Measurements from ENCODE around the gene HPCAL1. TPM values are rescaled to one million over a fixed set of nuclear protein-coding genes. Genes with fewer than 3 reads are reported as not detected.
"Not testable (repeated sequence)": the region's sequence is repeated elsewhere in the genome, so short reads cannot be mapped to it uniquely, and the experiment has no call there.

HPCAL1 gene
- total RNA-seq, 1 experiment from 2014 or later = 5.0 TPM

DNA sequence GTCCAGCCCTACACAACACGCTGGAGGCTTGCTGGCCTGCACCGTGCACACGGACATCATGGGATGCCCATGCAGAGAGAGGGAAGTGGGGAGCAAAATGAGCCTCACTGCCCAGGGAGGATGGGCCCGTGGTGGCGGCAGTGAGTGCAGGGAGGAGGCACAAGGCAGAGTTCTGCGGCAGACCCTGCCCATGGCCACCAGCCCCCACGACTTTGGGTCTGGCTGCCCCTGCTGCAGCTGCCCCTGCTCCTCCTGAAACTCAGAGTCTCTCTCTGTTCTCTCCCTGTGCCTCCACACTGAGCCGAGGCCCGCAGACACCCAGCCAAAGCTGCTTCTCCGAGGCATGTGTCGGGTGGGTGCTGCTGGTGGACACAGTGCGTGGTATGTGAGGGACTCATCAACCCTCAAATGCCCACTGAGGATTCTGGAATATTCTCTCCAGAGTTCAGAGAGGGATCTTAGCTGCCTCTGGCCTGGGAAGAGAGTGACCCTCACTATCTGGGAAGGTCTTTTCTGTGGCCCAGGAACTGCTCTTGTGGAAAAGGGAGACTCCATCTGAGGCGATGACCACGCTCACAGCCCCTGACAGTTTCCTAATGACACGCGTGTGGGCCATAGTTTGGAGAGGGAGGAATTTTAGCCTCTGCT is 45.1 kb upstream of the HPCAL1 start:
- H4K20me1 ChIP-seq (ENCODE audit: insufficient read depth, low read depth, low read length) = no peaks in the 10 kb centered on the region
- no peaks in the 10 kb centered on the region for H3K9me3 ChIP-seq (ENCODE audit: low read length)
- no peak overlapping the region for H3K9ac ChIP-seq (ENCODE audit: low read length)
- H3K79me2 ChIP-seq (ENCODE audit: low read length) = no peaks in the 10 kb centered on the region
- DNase-seq = no peak
- H3K36me3 ChIP-seq (ENCODE audit: insufficient read depth, low read length) = no peaks in the 10 kb centered on the region
- H3K4me2 ChIP-seq (ENCODE audit: low read depth, low read length, poor library complexity, severe bottlenecking) = no peak overlapping the region
- H3K9me2 ChIP-seq (replicated peaks; ENCODE audit: insufficient read depth, low read length) = no peaks in the 10 kb centered on the region
- H2AFZ ChIP-seq (ENCODE audit: low read length) = no peak overlapping the region
- no peaks in the 10 kb centered on the region for H3K4me1 ChIP-seq (ENCODE audit: low read length)
- H3K4me3 ChIP-seq (ENCODE audit: low read length) = no peak overlapping the region
- H3K27ac ChIP-seq (ENCODE audit: low read length) = no peak overlapping the region
- H3K27me3 ChIP-seq (ENCODE audit: low read length) = no peaks in the 10 kb centered on the region

DNA sequence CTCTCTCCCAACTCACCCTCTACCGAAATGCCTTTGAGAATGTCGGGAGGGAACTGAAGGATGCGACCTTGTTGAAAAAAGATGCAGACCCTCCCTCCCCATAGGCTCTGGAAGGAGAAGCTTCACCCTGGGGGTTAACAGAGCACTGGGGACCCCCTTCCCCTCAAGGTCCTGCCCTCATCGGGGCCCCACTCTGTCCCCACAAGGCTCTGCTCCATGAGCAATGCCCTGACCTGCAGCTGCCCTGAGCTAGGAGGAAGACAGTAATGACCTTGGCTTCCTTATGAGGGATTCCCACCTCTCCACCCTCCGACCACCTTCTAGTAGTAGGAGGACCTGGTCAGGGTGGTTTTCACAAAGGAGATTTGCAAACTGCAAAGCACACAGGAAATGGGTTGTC is 44.4 kb upstream of the HPCAL1 start:
- Histone ChIP-seq H3K27ac (ENCODE audit: low read length) (no peak overlapping the region), H3K9me2 (replicated peaks; ENCODE audit: insufficient read depth, low read length) (no peaks in the 10 kb centered on the region), H3K4me1 (ENCODE audit: low read length) (no peaks in the 10 kb centered on the region), H3K4me3 (ENCODE audit: low read length) (no peak overlapping the region), H3K9ac (ENCODE audit: low read length) (no peak overlapping the region), H3K27me3 (ENCODE audit: low read length) (no peaks in the 10 kb centered on the region), H3K79me2 (ENCODE audit: low read length) (no peaks in the 10 kb centered on the region), H3K9me3 (ENCODE audit: low read length) (no peaks in the 10 kb centered on the region), H4K20me1 (ENCODE audit: insufficient read depth, low read depth, low read length) (no peaks in the 10 kb centered on the region), H3K4me2 (ENCODE audit: low read depth, low read length, poor library complexity, severe bottlenecking) (no peak overlapping the region), H2AFZ (ENCODE audit: low read length) (no peak overlapping the region), H3K36me3 (ENCODE audit: insufficient read depth, low read length) (no peaks in the 10 kb centered on the region)
- no peak for DNase-seq

DNA sequence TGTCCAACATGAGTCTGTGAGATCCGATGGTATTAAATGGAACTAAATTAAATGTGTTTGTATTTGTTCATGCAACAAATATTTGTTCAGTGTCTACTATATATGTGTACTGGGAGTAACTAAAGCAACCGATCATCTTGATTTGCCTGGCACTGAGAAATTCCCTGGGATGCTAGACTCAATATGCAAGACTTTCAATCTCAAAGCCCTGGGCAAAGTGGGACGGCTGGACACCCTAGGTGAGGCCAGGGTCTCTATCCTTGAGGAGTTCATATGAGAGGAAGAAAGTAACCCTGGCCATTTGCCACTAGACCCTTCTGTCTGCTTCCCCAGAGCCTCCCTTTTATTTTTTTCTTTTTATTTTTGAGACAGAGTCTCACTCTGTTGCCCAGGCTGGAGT is 44.0 kb upstream of the HPCAL1 start:
- no peaks in the 10 kb centered on the region for H3K4me1 ChIP-seq (ENCODE audit: low read length)
- H3K9me3 ChIP-seq (ENCODE audit: low read length) = no peaks in the 10 kb centered on the region
- H3K27ac ChIP-seq (ENCODE audit: low read length) = no peak overlapping the region
- no peaks in the 10 kb centered on the region for H3K27me3 ChIP-seq (ENCODE audit: low read length)
- no peaks in the 10 kb centered on the region for H3K79me2 ChIP-seq (ENCODE audit: low read length)
- H3K9me2 ChIP-seq (replicated peaks; ENCODE audit: insufficient read depth, low read length) = no peaks in the 10 kb centered on the region
- H3K36me3 ChIP-seq (ENCODE audit: insufficient read depth, low read length) = no peaks in the 10 kb centered on the region
- H3K9ac ChIP-seq (ENCODE audit: low read length) = no peak overlapping the region
- H3K4me2 ChIP-seq (ENCODE audit: low read depth, low read length, poor library complexity, severe bottlenecking) = no peak overlapping the region
- DNase-seq = no peak
- no peak overlapping the region for H2AFZ ChIP-seq (ENCODE audit: low read length)
- no peak overlapping the region for H3K4me3 ChIP-seq (ENCODE audit: low read length)
- no peaks in the 10 kb centered on the region for H4K20me1 ChIP-seq (ENCODE audit: insufficient read depth, low read depth, low read length)

DNA sequence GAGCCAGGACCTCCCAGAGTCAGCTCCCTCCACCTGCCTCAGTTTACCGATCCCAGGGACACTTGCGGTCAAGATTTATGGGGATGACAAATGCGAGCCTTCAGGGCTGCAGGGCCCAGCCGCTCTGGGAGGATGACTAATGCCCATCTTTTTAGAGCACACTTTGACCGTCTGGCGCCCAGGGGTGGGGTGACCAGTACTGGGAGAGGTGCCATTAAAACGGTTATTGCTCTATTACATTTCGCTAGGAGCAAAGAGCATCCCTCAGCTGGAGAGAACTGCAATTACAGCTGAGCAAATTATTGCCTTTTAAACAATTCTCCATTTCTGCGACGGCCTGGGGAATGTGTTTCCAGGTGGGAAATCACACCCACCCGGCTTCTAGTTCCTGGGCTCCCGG is 42.6 kb upstream of the HPCAL1 start:
- Histone ChIP-seq H3K27me3 (ENCODE audit: low read length) (no peaks in the 10 kb centered on the region), H3K4me2 (ENCODE audit: low read depth, low read length, poor library complexity, severe bottlenecking) (no peak overlapping the region), H3K9ac (ENCODE audit: low read length) (no peak overlapping the region), H3K4me1 (ENCODE audit: low read length) (no peaks in the 10 kb centered on the region), H3K36me3 (ENCODE audit: insufficient read depth, low read length) (no peaks in the 10 kb centered on the region), H4K20me1 (ENCODE audit: insufficient read depth, low read depth, low read length) (no peaks in the 10 kb centered on the region), H3K27ac (ENCODE audit: low read length) (no peak overlapping the region), H3K4me3 (ENCODE audit: low read length) (no peak overlapping the region), H2AFZ (ENCODE audit: low read length) (no peak overlapping the region), H3K9me2 (replicated peaks; ENCODE audit: insufficient read depth, low read length) (no peaks in the 10 kb centered on the region), H3K9me3 (ENCODE audit: low read length) (no peaks in the 10 kb centered on the region), H3K79me2 (ENCODE audit: low read length) (no peaks in the 10 kb centered on the region)
- DNase-seq = no peak

DNA sequence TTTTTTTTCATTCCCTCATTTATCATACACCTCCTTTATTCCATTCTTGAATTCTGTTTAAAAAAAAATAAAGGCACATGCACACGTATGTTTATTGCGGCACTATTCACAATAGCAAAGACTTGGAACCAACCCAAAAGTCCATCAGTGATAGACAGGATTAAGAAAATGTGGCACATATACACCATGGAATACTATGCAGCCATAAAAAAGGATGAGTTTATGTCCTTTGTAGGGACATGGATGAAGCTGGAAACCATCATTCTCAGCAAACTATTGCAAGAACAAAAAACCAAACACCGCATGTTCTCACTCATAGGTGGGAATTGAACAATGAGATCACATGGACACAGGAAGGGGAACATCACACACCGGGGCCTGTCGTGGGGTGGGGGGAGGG is 39.2 kb upstream of the HPCAL1 start:
- not testable (repeated sequence) for H3K9ac ChIP-seq (ENCODE audit: low read length); H3K27me3 ChIP-seq (ENCODE audit: low read length); H3K79me2 ChIP-seq (ENCODE audit: low read length); H4K20me1 ChIP-seq (ENCODE audit: insufficient read depth, low read depth, low read length); H3K27ac ChIP-seq (ENCODE audit: low read length); H3K9me2 ChIP-seq (replicated peaks; ENCODE audit: insufficient read depth, low read length); DNase-seq; H3K4me2 ChIP-seq (ENCODE audit: low read depth, low read length, poor library complexity, severe bottlenecking); H3K4me3 ChIP-seq (ENCODE audit: low read length); H3K4me1 ChIP-seq (ENCODE audit: low read length); H2AFZ ChIP-seq (ENCODE audit: low read length); H3K36me3 ChIP-seq (ENCODE audit: insufficient read depth, low read length); H3K9me3 ChIP-seq (ENCODE audit: low read length)

DNA sequence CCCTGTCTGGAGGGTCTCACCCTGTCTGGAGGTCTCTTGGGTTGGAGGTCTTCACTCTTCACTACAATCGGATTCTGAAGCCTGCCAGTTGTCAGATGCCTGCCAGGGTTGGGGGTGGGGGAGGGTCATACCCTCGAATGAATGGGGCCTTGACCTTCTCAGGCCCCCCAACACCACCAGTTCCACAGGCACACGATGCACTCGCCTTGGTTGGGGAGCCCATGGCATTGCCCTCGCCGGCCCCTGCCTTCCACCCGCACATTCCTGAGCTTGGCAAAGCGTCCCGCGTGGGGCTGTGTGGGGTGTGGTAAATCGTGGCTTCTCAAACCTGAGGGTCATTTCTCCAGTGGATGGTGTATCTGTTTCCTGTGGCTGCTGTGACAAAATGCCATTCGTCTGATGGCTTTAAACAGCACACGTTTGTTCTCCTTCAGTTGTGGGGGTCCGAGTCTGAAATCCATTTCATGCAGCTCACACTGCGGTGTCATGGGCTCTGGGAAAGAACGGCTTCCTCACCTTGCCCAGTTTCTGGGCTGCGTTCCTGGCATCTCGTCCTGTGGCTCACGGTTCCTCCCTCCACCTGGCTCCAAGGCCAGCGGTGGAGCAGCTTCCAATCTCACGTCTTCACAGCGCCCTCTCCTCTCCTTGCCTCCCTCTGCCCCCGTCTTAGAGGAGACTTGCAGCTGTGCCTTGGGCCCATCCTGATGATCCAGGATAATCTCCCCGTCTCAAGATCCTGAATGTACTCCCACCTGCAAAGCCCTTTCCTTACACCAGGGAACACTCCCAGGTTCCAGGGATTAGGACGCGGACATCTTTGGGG is 38.0 kb upstream of the HPCAL1 start:
- no peaks in the 10 kb centered on the region for H3K9me2 ChIP-seq (replicated peaks; ENCODE audit: insufficient read depth, low read length)
- H3K4me3 ChIP-seq (ENCODE audit: low read length) = no peak overlapping the region
- H3K4me2 ChIP-seq (ENCODE audit: low read depth, low read length, poor library complexity, severe bottlenecking) = no peak overlapping the region
- no peak for DNase-seq
- H3K79me2 ChIP-seq (ENCODE audit: low read length) = no peaks in the 10 kb centered on the region
- H3K36me3 ChIP-seq (ENCODE audit: insufficient read depth, low read length) = no peaks in the 10 kb centered on the region
- H3K27ac ChIP-seq (ENCODE audit: low read length) = no peak overlapping the region
- H3K27me3 ChIP-seq (ENCODE audit: low read length) = no peaks in the 10 kb centered on the region
- H3K9me3 ChIP-seq (ENCODE audit: low read length) = no peaks in the 10 kb centered on the region
- H3K4me1 ChIP-seq (ENCODE audit: low read length) = no peaks in the 10 kb centered on the region
- H3K9ac ChIP-seq (ENCODE audit: low read length) = no peak overlapping the region
- no peak overlapping the region for H2AFZ ChIP-seq (ENCODE audit: low read length)
- no peaks in the 10 kb centered on the region for H4K20me1 ChIP-seq (ENCODE audit: insufficient read depth, low read depth, low read length)

DNA sequence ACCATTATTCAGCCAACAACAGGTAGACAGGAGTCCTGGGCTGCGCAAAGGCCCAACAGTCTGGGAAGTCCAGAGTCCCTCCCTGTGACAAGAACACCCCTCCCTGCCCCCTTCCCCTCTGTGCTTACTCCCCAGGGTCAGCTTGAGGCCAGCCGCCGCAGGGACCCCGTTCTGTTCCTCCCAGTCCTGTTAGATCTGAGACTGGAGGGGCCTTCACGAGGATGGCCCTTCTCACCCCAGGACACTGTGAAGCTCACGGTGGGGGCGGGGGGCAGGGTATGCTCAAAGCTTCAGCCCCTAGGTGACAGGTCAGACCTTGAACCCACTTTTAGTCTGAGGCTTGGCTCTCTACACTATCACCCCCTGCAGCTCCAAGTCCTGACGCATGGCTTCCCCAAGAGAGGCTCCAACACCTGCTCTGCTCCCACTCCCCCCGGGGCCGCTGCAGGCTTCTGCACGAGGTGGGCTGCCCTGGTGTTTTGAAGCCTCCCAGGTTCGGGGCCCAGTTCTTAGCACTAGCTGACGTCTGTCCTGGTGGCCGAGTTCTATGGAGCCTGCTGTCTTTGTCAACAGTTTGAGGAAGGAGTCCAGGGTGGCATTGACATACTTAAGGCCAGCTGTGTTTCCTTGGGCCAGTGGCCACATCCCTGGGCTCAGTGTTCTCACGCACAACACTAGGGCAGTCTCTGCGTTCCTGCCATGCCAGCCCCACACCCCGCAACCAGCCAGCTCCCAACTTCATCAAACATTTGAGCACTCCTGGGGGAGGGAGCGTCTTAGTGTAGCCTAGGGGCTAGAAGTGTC is 37.2 kb upstream of the HPCAL1 start:
- Histone ChIP-seq H3K9me2 (replicated peaks; ENCODE audit: insufficient read depth, low read length) (no peaks in the 10 kb centered on the region), H3K4me2 (ENCODE audit: low read depth, low read length, poor library complexity, severe bottlenecking) (no peak overlapping the region), H3K36me3 (ENCODE audit: insufficient read depth, low read length) (no peaks in the 10 kb centered on the region), H3K27me3 (ENCODE audit: low read length) (no peaks in the 10 kb centered on the region), H3K4me1 (ENCODE audit: low read length) (no peaks in the 10 kb centered on the region), H3K9ac (ENCODE audit: low read length) (no peak overlapping the region), H2AFZ (ENCODE audit: low read length) (no peak overlapping the region), H3K79me2 (ENCODE audit: low read length) (no peaks in the 10 kb centered on the region), H4K20me1 (ENCODE audit: insufficient read depth, low read depth, low read length) (no peaks in the 10 kb centered on the region), H3K4me3 (ENCODE audit: low read length) (no peak overlapping the region), H3K27ac (ENCODE audit: low read length) (no peak overlapping the region), H3K9me3 (ENCODE audit: low read length) (no peaks in the 10 kb centered on the region)
- no peak for DNase-seq

DNA sequence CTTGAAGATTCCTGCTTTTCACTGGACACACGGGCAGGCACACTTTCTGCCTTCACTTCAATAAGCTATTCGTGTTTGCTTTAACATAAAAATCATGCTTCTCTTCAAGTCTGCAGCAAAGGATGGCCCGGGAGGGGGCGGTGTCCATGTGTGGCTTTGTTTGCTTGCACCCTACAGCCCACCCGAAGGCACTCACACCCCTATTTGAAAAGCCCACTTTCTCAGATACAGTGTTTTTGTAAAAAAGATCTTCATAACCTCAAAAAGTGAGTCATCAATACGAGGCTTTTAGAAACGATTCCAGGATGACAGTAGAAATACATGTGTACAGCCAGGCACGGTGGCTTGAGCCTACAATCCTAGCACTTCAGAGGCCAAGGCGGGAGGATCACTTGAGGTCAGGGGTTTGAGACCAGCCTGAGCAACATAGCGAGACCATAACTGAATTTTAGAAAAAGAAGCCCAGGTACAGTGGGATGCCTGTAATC is 36.5 kb upstream of the HPCAL1 start:
- no peak overlapping the region for H3K27ac ChIP-seq (ENCODE audit: low read length)
- H3K9ac ChIP-seq (ENCODE audit: low read length) = no peak overlapping the region
- no peaks in the 10 kb centered on the region for H3K27me3 ChIP-seq (ENCODE audit: low read length)
- no peaks in the 10 kb centered on the region for H3K79me2 ChIP-seq (ENCODE audit: low read length)
- H3K4me3 ChIP-seq (ENCODE audit: low read length) = no peak overlapping the region
- no peaks in the 10 kb centered on the region for H3K4me1 ChIP-seq (ENCODE audit: low read length)
- no peaks in the 10 kb centered on the region for H3K9me3 ChIP-seq (ENCODE audit: low read length)
- H3K9me2 ChIP-seq (replicated peaks; ENCODE audit: insufficient read depth, low read length) = no peaks in the 10 kb centered on the region
- no peaks in the 10 kb centered on the region for H3K36me3 ChIP-seq (ENCODE audit: insufficient read depth, low read length)
- no peak overlapping the region for H3K4me2 ChIP-seq (ENCODE audit: low read depth, low read length, poor library complexity, severe bottlenecking)
- H2AFZ ChIP-seq (ENCODE audit: low read length) = no peak overlapping the region
- no peaks in the 10 kb centered on the region for H4K20me1 ChIP-seq (ENCODE audit: insufficient read depth, low read depth, low read length)
- no peak for DNase-seq
